Sigmoid colon (tissue), 3 donors: Measurements from ENCODE around the gene BLTP3B.
"Not testable (repeated sequence)": the region's sequence is repeated elsewhere in the genome, so short reads cannot be mapped to it uniquely, and the experiment has no call there.

Experiments
- CTCF ChIP-seq, 4 experiments: fragments of 450-650 bp in 3 of 4; fragments of 200-600 bp in 1 of 4; IDR thresholded peaks; one replicate each; pipeline ENCODE4 v1.5.1; 2016 to 2019; ENCODE audit warnings: antibody characterized with exemption in 4 of 4, mild to moderate bottlenecking in 3 of 4, moderate library complexity in 2 of 4
- POLR2A ChIP-seq, 2 donors: fragments of 450-650 bp; IDR thresholded peaks; one replicate each; pipeline ENCODE4 v1.6.1; 2016; ENCODE audit warnings: antibody characterized with exemption in 2 of 2, mild to moderate bottlenecking in 2 of 2, moderate library complexity in 2 of 2

GRCh38 chr12:100188888-100189635, 46.4 kb upstream of the BLTP3B start:
- not testable (repeated sequence) for TF ChIP-seq CTCF, POLR2A (IDR thresholded peaks at IDR 0.05)
